Measurements from ENCODE around the gene CASK. TPM values are rescaled to one million over a fixed set of nuclear protein-coding genes. Genes with fewer than 3 reads are reported as not detected.

Gene CASK

GRCh38 chrX:41473936-41474725, 449.2 kb downstream of the CASK start:
- H3K36me3 ChIP-seq (ENCODE audit: insufficient read depth, low read length), result no peaks in the 10 kb centered on the region
- no peaks in the 10 kb centered on the region for H3K9me3 ChIP-seq (replicated peaks; ENCODE audit: low read length)
- no peak overlapping the region for H3K4me2 ChIP-seq (ENCODE audit: low read length)
- H3K9ac ChIP-seq (ENCODE audit: low read depth, low read length), result no peak overlapping the region
- no peak overlapping the region for H3K4me3 ChIP-seq (ENCODE audit: low read length)
- no peaks in the 10 kb centered on the region for H3K4me1 ChIP-seq (ENCODE audit: control insufficient read depth, insufficient read depth, low read length)
- H3K27me3 ChIP-seq (ENCODE audit: control insufficient read depth, insufficient read depth, low read length), result no peaks in the 10 kb centered on the region

DNA sequence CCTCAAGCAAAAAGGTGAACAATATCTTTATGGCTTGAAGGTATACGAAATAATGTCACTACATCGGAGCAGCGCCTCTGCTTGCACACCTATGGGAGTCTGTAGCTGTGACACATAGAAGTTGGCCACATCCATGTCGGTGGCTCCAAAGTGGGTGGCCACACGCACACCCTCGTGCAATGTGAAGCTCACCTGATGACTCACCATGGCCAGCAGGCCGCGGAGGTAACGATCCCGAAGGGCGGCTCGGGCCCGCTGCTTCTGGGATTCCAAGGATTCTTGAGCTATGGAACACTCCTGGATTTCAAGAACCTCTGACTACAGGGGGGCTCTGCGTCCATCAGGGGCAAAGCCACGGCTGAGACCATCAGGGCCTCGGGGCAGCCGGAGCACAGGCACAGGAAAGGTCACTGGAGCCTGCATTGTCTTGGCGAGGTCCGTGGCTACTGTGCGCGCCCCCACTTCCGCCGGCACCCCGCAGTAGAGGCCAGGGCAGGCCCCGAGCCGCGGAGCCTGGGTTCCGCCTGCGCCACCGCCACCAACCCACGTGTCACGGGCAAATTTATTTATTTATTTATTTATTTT, 451.0 kb downstream of the CASK start:
- Histone ChIP-seq H3K4me1 (ENCODE audit: control insufficient read depth, insufficient read depth, low read length) (peaks cover 4% of the 10 kb centered on the region), H3K4me2 (ENCODE audit: low read length) (no peak overlapping the region), H3K27me3 (ENCODE audit: control insufficient read depth, insufficient read depth, low read length) (no peaks in the 10 kb centered on the region), H3K36me3 (ENCODE audit: insufficient read depth, low read length) (no peaks in the 10 kb centered on the region), H3K4me3 (ENCODE audit: low read length) (no peak overlapping the region), H3K9ac (ENCODE audit: low read depth, low read length) (no peak overlapping the region), H3K9me3 (replicated peaks; ENCODE audit: low read length) (no peaks in the 10 kb centered on the region)

DNA sequence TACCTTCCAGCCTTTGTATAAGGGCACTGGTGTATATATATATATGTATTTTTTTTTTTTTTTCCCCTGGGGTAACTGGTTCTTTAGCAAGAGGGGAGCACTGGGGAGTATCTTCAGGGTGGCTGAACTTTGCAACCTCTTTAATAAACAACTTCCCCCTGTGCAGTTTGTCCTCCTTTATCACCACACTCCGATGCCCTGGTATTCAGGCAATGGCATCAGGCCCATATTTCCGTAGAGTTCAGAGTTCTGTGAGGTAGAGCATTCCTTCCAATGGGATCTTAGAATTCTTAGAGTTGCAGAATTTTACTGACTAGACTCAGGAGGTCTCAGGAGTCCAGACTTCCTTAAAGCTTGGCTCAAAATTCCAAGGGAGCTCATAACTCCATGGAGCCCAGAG, 451.6 kb downstream of the CASK start:
- Histone ChIP-seq H3K4me1 (ENCODE audit: control insufficient read depth, insufficient read depth, low read length) (peaks cover 4% of the 10 kb centered on the region), H3K4me3 (ENCODE audit: low read length) (no peak overlapping the region), H3K4me2 (ENCODE audit: low read length) (no peak overlapping the region), H3K9me3 (replicated peaks; ENCODE audit: low read length) (no peaks in the 10 kb centered on the region), H3K27me3 (ENCODE audit: control insufficient read depth, insufficient read depth, low read length) (no peaks in the 10 kb centered on the region), H3K9ac (ENCODE audit: low read depth, low read length) (no peak overlapping the region), H3K36me3 (ENCODE audit: insufficient read depth, low read length) (no peaks in the 10 kb centered on the region)

DNA sequence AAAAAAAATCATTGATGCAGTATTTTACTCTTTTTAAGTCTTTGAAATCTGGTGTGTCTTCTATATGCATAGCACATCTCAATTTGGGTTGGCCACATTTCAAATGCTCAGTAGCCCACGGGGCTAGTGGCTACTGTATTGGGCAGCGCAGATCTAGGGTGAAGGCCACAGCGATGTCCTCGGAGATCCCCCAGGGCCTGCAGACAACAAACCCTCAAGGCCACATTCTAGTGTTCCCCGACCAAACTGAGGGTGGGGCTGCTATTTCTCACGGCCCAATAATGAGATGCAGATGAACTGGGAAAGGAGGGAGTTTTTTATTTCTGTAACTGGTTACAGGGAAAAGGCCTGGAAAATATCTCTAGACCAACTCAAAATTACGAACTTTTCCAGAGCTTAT, 452.6 kb downstream of the CASK start:
- Histone ChIP-seq H3K4me2 (ENCODE audit: low read length) (no peak overlapping the region), H3K4me3 (ENCODE audit: low read length) (no peak overlapping the region), H3K9ac (ENCODE audit: low read depth, low read length) (no peak overlapping the region), H3K4me1 (ENCODE audit: control insufficient read depth, insufficient read depth, low read length) (peaks cover 4% of the 10 kb centered on the region), H3K27me3 (ENCODE audit: control insufficient read depth, insufficient read depth, low read length) (no peaks in the 10 kb centered on the region), H3K9me3 (replicated peaks; ENCODE audit: low read length) (no peaks in the 10 kb centered on the region), H3K36me3 (ENCODE audit: insufficient read depth, low read length) (no peaks in the 10 kb centered on the region)

DNA sequence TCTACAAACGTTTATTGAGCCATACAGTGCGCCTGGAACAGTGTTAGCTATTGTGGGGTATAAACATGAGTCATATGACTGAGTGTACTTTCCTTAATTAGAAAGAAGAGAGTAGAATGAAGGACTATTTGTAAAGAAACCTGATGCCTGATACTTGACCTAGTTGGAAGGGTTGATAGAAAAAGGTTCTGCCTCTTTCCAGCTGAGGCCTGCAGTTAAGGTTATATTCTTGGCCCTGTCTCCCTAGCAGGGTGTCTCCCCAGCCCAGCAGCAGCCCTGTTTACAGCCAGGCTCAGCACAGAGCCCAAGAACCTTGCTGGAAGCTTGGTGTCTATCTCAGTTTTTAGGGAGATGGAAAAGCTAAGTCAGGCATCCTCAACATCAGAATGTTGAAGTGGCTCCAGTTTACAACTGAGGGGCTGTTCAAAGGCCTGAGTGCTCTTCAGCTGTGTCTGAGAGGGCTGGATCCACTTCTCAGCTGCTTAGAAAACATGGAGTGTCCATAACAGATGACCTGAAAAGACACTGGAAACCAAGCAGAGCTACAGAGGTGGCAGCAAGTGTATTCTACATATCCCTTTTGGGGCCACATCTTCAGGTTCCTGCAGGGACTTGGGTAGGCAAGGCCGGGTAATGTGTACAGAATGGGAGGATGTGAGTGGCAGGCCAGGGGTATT, 454.6 kb downstream of the CASK start:
- H3K4me2 ChIP-seq (ENCODE audit: low read length), result no peak overlapping the region
- no peak overlapping the region for H3K4me3 ChIP-seq (ENCODE audit: low read length)
- H3K36me3 ChIP-seq (ENCODE audit: insufficient read depth, low read length), result no peaks in the 10 kb centered on the region
- H3K9ac ChIP-seq (ENCODE audit: low read depth, low read length), result no peak overlapping the region
- peaks cover 4% of the 10 kb centered on the region for H3K4me1 ChIP-seq (ENCODE audit: control insufficient read depth, insufficient read depth, low read length)
- H3K9me3 ChIP-seq (replicated peaks; ENCODE audit: low read length), result no peaks in the 10 kb centered on the region
- H3K27me3 ChIP-seq (ENCODE audit: control insufficient read depth, insufficient read depth, low read length), result peaks cover 4% of the 10 kb centered on the region

Small RNAs within 50 kb of the gene (small RNA-seq; reads per million reads assigned to genes)
- gene AL353691.2 (not detected), gene RN7SL144P (not detected), gene RNU6-1321P (not detected), gene RNU6-202P (not detected)
